Smooth muscle cell (in vitro differentiated cells): Measurements from ENCODE around the gene SSR4. TPM values are rescaled to one million over a fixed set of nuclear protein-coding genes. Genes with fewer than 3 reads are reported as not detected.

ENCODE experiments used
- DNase-seq: peaks from one replicate; lab custom pipeline; 2025; ENCODE audit not compliant: unreplicated experiment; lab: John Stamatoyannopoulos, UW
- H2AFZ ChIP-seq: fragments of 200-600 bp; sonication (generic); 2 replicates; pipeline ENCODE4 v1.6.0; 2016; ENCODE audit warnings: antibody characterized with exemption, low read depth, mild to moderate bottlenecking
- H3F3A ChIP-seq: fragments of 200-600 bp; sonication (generic); 2 replicates; pipeline ENCODE4 v1.6.0; 2017; ENCODE audit warnings: antibody characterized with exemption, low read depth
- H3K27ac ChIP-seq: fragments of 200-600 bp; sonication (generic); 2 replicates; pipeline ENCODE4 v1.5.1; 2016; ENCODE audit warnings: low read depth, mild to moderate bottlenecking
- H3K27me3 ChIP-seq: fragments of 200-600 bp; sonication (generic); 2 replicates; pipeline ENCODE4 v1.6.1; 2016; ENCODE audit warnings: low read depth, mild to moderate bottlenecking
- H3K36me3 ChIP-seq: fragments of 200-600 bp; sonication (generic); 2 replicates; pipeline ENCODE4 v1.5.1; 2016; ENCODE audit warnings: low read depth
- H3K4me1 ChIP-seq: fragments of 200-600 bp; sonication (generic); 2 replicates; pipeline ENCODE4 v1.5.1; 2016; ENCODE audit warnings: low read depth
- H3K4me2 ChIP-seq: fragments of 200-600 bp; sonication (generic); 2 replicates; pipeline ENCODE4 v1.6.0; 2016; ENCODE audit warnings: mild to moderate bottlenecking
- H3K4me3 ChIP-seq: fragments of 200-600 bp; sonication (generic); 2 replicates; pipeline ENCODE4 v1.5.1; 2016; ENCODE audit warnings: mild to moderate bottlenecking
- H3K79me2 ChIP-seq: fragments of 200-600 bp; sonication (generic); 2 replicates; pipeline ENCODE4 v1.6.0; 2016; ENCODE audit warnings: low read depth, mild to moderate bottlenecking
- H3K9ac ChIP-seq: fragments of 200-600 bp; sonication (generic); 2 replicates; pipeline ENCODE4 v1.6.0; 2016; ENCODE audit warnings: low read depth
- H3K9me3 ChIP-seq: fragments of 200-600 bp; sonication (generic); replicated peaks from 2 replicates; pipeline ENCODE4 v1.5.1; 2016; ENCODE audit warnings: low read depth
- H4K20me1 ChIP-seq: fragments of 200-600 bp; sonication (generic); 2 replicates; pipeline ENCODE4 v1.6.0; 2016; ENCODE audit warnings: low read depth
- WGBS: methylation state at CpG from one replicate; pipeline ENCODE4 v1.1.7; 2016; ENCODE audit warnings: low lambda C conversion rate; 5-methylcytosine and 5-hydroxymethylcytosine counted together
- polyA plus RNA-seq: library from polyadenylated mRNA; unstranded; fragments of >200 nt; fragmentation: Nextera tagmentation; extraction: Ambion mirVana; gene quantifications from 2 replicates; pipeline ENCODE4 v1.2.1, GENCODE V29; 2016
- total RNA-seq: library from RNA; depleted of rRNA; stranded (reverse); fragments of >200 nt; gene quantifications from 2 replicates; pipeline ENCODE4 v1.2.3, GENCODE V29; 2014
- TF ChIP-seq, protein P1 (sequence below): fragments of 200-600 bp; sonication (generic); IDR thresholded peaks from 2 replicates; pipeline ENCODE4 v1.5.1; 2017; ENCODE audit warnings: borderline replicate concordance, mild to moderate bottlenecking, antibody characterized with exemption; ENCODE audit not compliant: insufficient read depth, poor library complexity, severe bottlenecking

Gene SSR4
- total and polyA plus RNA-seq, 2 experiments from 2014 or later = 443 to 677 TPM

DNA sequence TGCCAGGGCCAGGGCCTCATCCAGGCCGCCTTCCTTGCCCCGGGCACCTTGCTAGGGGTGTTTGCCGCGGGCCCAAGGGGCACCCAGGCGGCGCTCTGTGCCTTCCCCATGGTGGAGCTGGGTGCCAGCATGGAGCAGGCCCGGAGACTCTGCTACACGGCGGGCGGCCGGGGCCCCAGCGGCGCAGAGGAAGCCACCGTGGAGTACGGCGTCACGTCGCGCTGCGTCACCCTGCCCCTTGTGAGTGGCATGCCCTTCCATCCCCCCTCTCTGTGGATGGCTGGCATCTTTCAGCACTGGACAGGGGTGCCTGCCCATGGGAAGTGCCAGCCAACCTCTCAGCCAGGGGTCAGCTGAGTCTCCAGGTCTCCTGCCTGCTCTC, 26.8 kb upstream of the SSR4 start:
- Histone ChIP-seq H3K4me2 (no peak overlapping the region), H3K9me3 (no peaks in the 10 kb centered on the region), H3K27ac (no peak overlapping the region), H3K9ac (no peak overlapping the region), H3K27me3 (no peaks in the 10 kb centered on the region), H3K4me3 (no peak overlapping the region), H3F3A (no peaks in the 10 kb centered on the region), H3K79me2 (no peaks in the 10 kb centered on the region), H4K20me1 (no peaks in the 10 kb centered on the region), H3K4me1 (no peaks in the 10 kb centered on the region), H3K36me3 (no peaks in the 10 kb centered on the region), H2AFZ (no peak overlapping the region)
- DNase-seq = no peak
- TF ChIP-seq, protein P1, sequence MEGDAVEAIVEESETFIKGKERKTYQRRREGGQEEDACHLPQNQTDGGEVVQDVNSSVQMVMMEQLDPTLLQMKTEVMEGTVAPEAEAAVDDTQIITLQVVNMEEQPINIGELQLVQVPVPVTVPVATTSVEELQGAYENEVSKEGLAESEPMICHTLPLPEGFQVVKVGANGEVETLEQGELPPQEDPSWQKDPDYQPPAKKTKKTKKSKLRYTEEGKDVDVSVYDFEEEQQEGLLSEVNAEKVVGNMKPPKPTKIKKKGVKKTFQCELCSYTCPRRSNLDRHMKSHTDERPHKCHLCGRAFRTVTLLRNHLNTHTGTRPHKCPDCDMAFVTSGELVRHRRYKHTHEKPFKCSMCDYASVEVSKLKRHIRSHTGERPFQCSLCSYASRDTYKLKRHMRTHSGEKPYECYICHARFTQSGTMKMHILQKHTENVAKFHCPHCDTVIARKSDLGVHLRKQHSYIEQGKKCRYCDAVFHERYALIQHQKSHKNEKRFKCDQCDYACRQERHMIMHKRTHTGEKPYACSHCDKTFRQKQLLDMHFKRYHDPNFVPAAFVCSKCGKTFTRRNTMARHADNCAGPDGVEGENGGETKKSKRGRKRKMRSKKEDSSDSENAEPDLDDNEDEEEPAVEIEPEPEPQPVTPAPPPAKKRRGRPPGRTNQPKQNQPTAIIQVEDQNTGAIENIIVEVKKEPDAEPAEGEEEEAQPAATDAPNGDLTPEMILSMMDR = no peak
- WGBS = 97% methylated on average over 20 of the region's 20 CpGs

- Histone ChIP-seq H3K4me3 (no peak overlapping the region), H3K79me2 (no peaks in the 10 kb centered on the region), H3K4me1 (no peaks in the 10 kb centered on the region), H3K36me3 (no peaks in the 10 kb centered on the region), H3K9ac (no peak overlapping the region), H4K20me1 (no peaks in the 10 kb centered on the region), H3F3A (no peaks in the 10 kb centered on the region), H2AFZ (no peak overlapping the region), H3K9me3 (no peaks in the 10 kb centered on the region), H3K27ac (no peak overlapping the region), H3K27me3 (no peaks in the 10 kb centered on the region), H3K4me2 (no peak overlapping the region)
- TF ChIP-seq, protein P1 = no peak
- WGBS = 92% methylated on average over 19 of the region's 22 CpGs
- DNase-seq = no peak
Measured at GRCh38 chrX:153768311-153769157, 25.9 kb upstream of the SSR4 start.

GRCh38 chrX:153769158-153769864, 25.2 kb upstream of the SSR4 start:
- 87% methylated on average over 23 of the region's 23 CpGs for WGBS
- H3K4me1 ChIP-seq = no peaks in the 10 kb centered on the region

More at GRCh38 chrX:153769158-153769864, 25.2 kb upstream of the SSR4 start:
- Histone ChIP-seq H3K4me2 (no peak overlapping the region), H2AFZ (no peak overlapping the region), H4K20me1 (no peaks in the 10 kb centered on the region), H3K36me3 (no peaks in the 10 kb centered on the region), H3K79me2 (no peaks in the 10 kb centered on the region), H3K27me3 (no peaks in the 10 kb centered on the region), H3K9me3 (no peaks in the 10 kb centered on the region), H3K27ac (no peak overlapping the region), H3F3A (no peaks in the 10 kb centered on the region), H3K9ac (no peak overlapping the region), H3K4me3 (no peak overlapping the region)
- DNase-seq = no peak
- TF ChIP-seq, protein P1 = no peak
